Activated CD8-positive, alpha-beta T cell treated with anti-CD3 and anti-CD28 coated beads, Interleukin-2, amount 10 ng/mL, durations not matched to agents 7 days and 5 days (primary cell): Measurements from ENCODE around the gene PAGE5. TPM values are rescaled to one million over a fixed set of nuclear protein-coding genes. Genes with fewer than 3 reads are reported as not detected.

Experiments
- ATAC-seq: fragments of 150-1000 bp; cut with Tn5 transposase; one replicate; pipeline ENCODE4 v1.10.0; 2021; ENCODE audit warnings: moderate library complexity
- CTCF ChIA-PET: fragments of 350-600 bp; sonication (Branson Sonifier 250); formaldehyde crosslinking; loops from one replicate; lab custom pipeline; 2021; ENCODE audit warnings: antibody characterized with exemption; lab: Charles Lee
- POLR2A ChIA-PET: fragments of 350-600 bp; sonication (Branson Sonifier 250); formaldehyde crosslinking; loops from one replicate; lab custom pipeline; 2021; ENCODE audit warnings: antibody characterized with exemption; lab: Charles Lee
- DNase-seq: peaks from one replicate; pipeline ENCODE4 v3.0.0-alpha.2; 2020
- H3K27ac Mint-ChIP-seq: one replicate; pipeline ENCODE4 v1.8.0; 2021; ENCODE audit warnings: mild to moderate bottlenecking, mixed read lengths
- H3K27me3 Mint-ChIP-seq: one replicate; pipeline ENCODE4 v1.8.0; 2021; ENCODE audit warnings: low read depth, mixed read lengths
- H3K36me3 Mint-ChIP-seq: one replicate; pipeline ENCODE4 v1.8.0; 2021; ENCODE audit warnings: low read depth, mixed read lengths
- H3K4me1 Mint-ChIP-seq: one replicate; pipeline ENCODE4 v1.8.0; 2021; ENCODE audit warnings: low read depth, mixed read lengths
- H3K4me3 Mint-ChIP-seq: one replicate; pipeline ENCODE4 v1.8.0; 2021; ENCODE audit warnings: mild to moderate bottlenecking, mixed read lengths
- H3K9me3 Mint-ChIP-seq: one replicate; pipeline ENCODE4 v1.8.0; 2022; ENCODE audit warnings: mixed read lengths; ENCODE audit not compliant: insufficient read depth
- total RNA-seq, 2 experiments: library from RNA; stranded (reverse); gene quantifications; one replicate each; pipeline ENCODE4 v1.2.3, GENCODE V29; 2021

The PAGE5 gene, protein sequence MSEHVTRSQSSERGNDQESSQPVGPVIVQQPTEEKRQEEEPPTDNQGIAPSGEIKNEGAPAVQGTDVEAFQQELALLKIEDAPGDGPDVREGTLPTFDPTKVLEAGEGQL
- not detected for total RNA-seq

- DNase-seq, result peak; percentile 19
- no peaks in the 10 kb centered on the region for H3K9me3 Mint-ChIP-seq
- no peak within 1 kb of the TSS for H3K27ac Mint-ChIP-seq
- no peaks in the 10 kb centered on the region for H3K27me3 Mint-ChIP-seq
- H3K36me3 Mint-ChIP-seq, result no peaks in the 10 kb centered on the region
- no peaks in the 10 kb centered on the region for H3K4me1 Mint-ChIP-seq
- POLR2A ChIA-PET, result no interaction called here
- H3K4me3 Mint-ChIP-seq, result no peak within 1 kb of the TSS
- no peak for ATAC-seq
- CTCF ChIA-PET, result no interaction called here
Observed at GRCh38 chrX:55220119-55220794, at the start of gene PAGE5. Gene PAGE5, plus strand, starts transcription at chrX:55220346. Its CDS starts 1,037 bp downstream, at chrX:55221383.

- no peak for ATAC-seq
- DNase-seq, result no peak
- Mint-ChIP-seq H3K4me3 (no peak overlapping the region), H3K4me1 (no peaks in the 10 kb centered on the region), H3K9me3 (no peaks in the 10 kb centered on the region), H3K36me3 (no peaks in the 10 kb centered on the region), H3K27ac (no peak overlapping the region), H3K27me3 (no peaks in the 10 kb centered on the region)
- ChIA-PET CTCF (no interaction called here), POLR2A (no interaction called here)
Observed at GRCh38 chrX:55187281-55187680, 32.9 kb upstream of the PAGE5 start.

GRCh38 chrX:55196688-55197087 is 23.5 kb upstream of the PAGE5 start:
- Mint-ChIP-seq H3K4me1 (no peaks in the 10 kb centered on the region), H3K36me3 (no peaks in the 10 kb centered on the region), H3K27ac (no peak overlapping the region), H3K9me3 (peaks cover 10% of the 10 kb centered on the region), H3K27me3 (no peaks in the 10 kb centered on the region), H3K4me3 (no peak overlapping the region)
- CTCF ChIA-PET, result no interaction called here
- ATAC-seq (no peak), DNase-seq (no peak)
- POLR2A ChIA-PET, result no interaction called here

GRCh38 chrX:55201930-55202579 is 18.1 kb upstream of the PAGE5 start:
- DNase-seq (no peak), ATAC-seq (no peak)
- Mint-ChIP-seq H3K27ac (no peak overlapping the region), H3K27me3 (no peaks in the 10 kb centered on the region), H3K36me3 (no peaks in the 10 kb centered on the region), H3K9me3 (peaks cover 6% of the 10 kb centered on the region), H3K4me1 (no peaks in the 10 kb centered on the region), H3K4me3 (no peak overlapping the region)
- POLR2A ChIA-PET, result no interaction called here
- CTCF ChIA-PET, result no interaction called here

DNA sequence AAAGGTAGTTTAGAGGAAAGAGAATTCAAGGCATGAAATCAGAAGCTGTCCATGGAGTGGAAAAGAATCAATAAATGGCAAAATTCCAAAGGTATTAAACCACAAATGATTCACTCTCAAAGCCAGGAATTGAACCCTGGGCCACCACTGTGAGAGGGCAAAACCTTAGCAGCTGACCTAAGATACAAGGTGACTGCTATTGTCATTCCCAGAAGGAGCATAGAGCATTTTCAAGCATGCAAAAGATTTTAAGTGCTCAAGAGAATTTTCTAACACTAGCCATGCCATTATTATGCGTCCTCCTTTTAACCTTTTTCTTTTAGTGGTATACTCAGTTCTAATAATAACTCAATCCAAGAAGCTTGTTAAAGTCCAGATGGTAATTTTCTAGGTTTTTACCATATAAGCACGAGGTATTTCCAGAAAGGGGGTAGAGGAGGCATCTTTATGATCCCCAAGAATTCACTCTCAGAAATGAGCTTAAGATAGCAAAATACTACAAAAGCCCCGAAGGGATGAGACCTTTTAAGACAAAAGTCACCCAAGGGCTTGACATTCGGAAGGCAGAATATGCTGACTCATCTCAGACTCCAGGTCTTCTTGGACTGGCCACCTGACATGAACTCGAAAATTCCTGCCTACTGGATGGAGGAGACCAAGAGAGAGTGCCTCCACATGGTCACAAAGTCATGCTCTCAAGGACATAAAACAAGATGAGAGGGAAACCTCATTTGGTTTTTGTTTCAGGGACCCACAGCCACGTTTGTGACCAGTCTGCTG is 13.8 kb upstream of the PAGE5 start:
- DNase-seq, result no peak
- Mint-ChIP-seq H3K4me1 (no peaks in the 10 kb centered on the region), H3K27ac (no peak overlapping the region), H3K27me3 (no peaks in the 10 kb centered on the region), H3K9me3 (no peaks in the 10 kb centered on the region), H3K4me3 (no peak overlapping the region), H3K36me3 (no peaks in the 10 kb centered on the region)
- ChIA-PET POLR2A (no interaction called here), CTCF (no interaction called here)
- ATAC-seq, result no peak

DNA sequence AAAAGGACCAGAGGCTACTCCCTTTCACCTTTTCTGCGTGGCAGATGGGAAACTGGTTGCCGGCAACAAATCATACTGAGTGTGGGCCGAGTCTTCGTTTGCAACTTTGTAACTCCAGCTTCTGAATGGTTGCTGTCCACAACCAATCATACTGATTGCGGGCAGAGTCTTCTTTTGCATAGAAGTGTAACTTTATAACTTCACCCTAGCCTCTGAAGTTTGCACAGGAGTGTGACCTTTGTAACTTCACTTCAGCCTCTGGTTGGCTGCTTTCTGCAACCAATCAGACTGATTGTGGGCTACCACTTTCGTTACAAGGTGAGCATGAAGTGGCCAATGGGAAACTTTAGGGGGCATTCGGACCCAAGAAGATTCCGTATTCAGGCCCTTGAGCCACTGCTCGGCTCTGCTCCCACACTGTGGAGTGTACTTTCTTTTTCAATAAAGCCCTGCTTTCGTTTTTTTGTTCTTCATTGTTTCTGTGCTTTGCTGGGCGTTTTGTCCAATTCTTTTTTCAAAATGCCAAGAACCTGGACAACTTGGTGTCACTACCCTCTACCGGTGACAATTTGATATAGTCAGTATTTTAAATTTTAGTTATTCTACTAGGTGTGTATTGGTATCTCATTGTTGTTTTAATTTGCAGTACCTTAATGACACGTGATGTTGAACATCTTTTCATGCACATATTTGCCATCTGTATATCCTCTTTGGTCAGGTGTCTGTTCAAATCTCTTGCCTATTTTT is 9.0 kb upstream of the PAGE5 start:
- H3K36me3 Mint-ChIP-seq, result no peaks in the 10 kb centered on the region
- no peak overlapping the region for H3K4me3 Mint-ChIP-seq
- H3K27ac Mint-ChIP-seq, result no peak overlapping the region
- ChIA-PET POLR2A (no interaction called here), CTCF (no interaction called here)
- H3K9me3 Mint-ChIP-seq, result no peaks in the 10 kb centered on the region
- ATAC-seq (no peak), DNase-seq (no peak)
- H3K27me3 Mint-ChIP-seq, result peaks cover 2% of the 10 kb centered on the region
- no peaks in the 10 kb centered on the region for H3K4me1 Mint-ChIP-seq

GRCh38 chrX:55213381-55213780 is 6.8 kb upstream of the PAGE5 start:
- POLR2A ChIA-PET, result no interaction called here
- H3K4me3 Mint-ChIP-seq, result no peak overlapping the region
- no peaks in the 10 kb centered on the region for H3K4me1 Mint-ChIP-seq
- DNase-seq (no peak), ATAC-seq (no peak)
- no peaks in the 10 kb centered on the region for H3K9me3 Mint-ChIP-seq
- peaks cover 2% of the 10 kb centered on the region for H3K27me3 Mint-ChIP-seq
- H3K36me3 Mint-ChIP-seq, result no peaks in the 10 kb centered on the region
- H3K27ac Mint-ChIP-seq, result no peak overlapping the region
- CTCF ChIA-PET, result no interaction called here

DNA sequence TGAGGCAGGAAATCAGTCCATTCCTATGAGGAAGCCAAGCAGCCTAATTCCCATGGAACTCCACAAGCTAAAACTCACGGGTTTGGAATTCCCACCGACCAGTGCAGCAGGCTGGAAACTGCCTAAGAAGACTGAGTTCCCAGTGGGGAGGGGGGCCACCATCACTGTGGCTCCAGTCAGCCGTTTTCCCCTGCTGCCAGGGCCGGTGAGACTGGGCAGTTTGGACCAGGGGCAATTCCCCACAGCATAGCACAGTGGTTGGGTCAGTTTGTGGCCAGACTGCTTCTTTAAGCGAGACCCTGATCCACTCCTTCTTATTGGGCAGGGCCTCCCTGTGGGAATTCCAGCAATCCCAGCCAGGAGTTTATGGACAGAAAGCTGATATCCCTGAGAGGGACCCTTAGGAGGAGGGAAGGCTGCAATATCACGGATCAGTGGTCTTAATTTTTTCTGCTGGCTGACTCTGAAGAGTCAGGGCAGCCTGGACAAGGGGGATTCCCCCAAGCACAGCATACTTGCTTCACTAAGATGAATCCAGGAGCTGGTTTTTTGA is 20.7 kb downstream of the PAGE5 start:
- DNase-seq (no peak), ATAC-seq (no peak)
- H3K27me3 Mint-ChIP-seq, result no peaks in the 10 kb centered on the region
- no peak overlapping the region for H3K4me3 Mint-ChIP-seq
- ChIA-PET CTCF (no interaction called here), POLR2A (no interaction called here)
- no peaks in the 10 kb centered on the region for H3K4me1 Mint-ChIP-seq
- H3K27ac Mint-ChIP-seq, result no peak overlapping the region
- H3K9me3 Mint-ChIP-seq, result no peaks in the 10 kb centered on the region
- H3K36me3 Mint-ChIP-seq, result no peaks in the 10 kb centered on the region

DNA sequence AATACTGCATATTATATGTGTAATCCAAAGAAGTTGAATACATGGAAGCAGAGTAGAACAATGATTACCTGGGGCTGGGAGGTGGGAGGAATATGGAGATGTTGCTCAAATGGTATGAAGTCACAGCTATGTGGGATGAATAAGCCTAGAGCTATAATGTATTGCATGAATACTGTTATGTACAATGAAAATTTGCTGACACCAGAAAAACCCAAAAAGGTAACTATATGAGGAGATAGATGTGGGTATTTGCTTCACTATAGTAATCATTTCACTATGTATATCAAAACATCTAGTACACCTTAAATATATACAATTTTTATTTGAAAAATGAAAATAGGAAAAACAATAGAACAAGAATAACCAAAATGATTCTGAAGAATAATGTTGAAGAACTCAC is 33.4 kb downstream of the PAGE5 start:
- Mint-ChIP-seq H3K4me3 (no peak overlapping the region), H3K36me3 (no peaks in the 10 kb centered on the region), H3K27me3 (no peaks in the 10 kb centered on the region), H3K27ac (no peak overlapping the region), H3K4me1 (no peaks in the 10 kb centered on the region), H3K9me3 (no peaks in the 10 kb centered on the region)
- no peak for ATAC-seq
- DNase-seq, result no peak
- ChIA-PET CTCF (no interaction called here), POLR2A (no interaction called here)

DNA sequence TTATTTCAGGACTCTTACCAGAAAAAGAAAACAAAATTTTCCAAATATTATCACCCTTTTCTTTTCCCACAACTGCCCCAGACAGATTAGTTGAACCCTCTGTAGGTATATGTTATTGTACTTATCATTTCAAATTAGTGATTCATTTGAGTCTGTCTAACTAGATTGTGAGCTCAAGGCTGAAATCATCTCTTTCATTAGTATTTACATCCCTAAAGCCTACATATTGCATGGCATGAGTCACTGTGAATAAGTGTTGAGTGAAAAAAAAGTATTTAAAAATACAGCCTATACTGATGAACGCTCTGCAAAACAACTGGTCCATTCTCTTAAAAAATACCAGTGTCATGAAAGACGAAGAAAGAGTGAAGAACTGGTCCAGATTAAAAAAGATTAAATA is 40.7 kb downstream of the PAGE5 start:
- H3K9me3 Mint-ChIP-seq, result no peaks in the 10 kb centered on the region
- no peak for DNase-seq
- H3K36me3 Mint-ChIP-seq, result no peaks in the 10 kb centered on the region
- ChIA-PET CTCF (no interaction called here), POLR2A (no interaction called here)
- no peaks in the 10 kb centered on the region for H3K4me1 Mint-ChIP-seq
- H3K27ac Mint-ChIP-seq, result no peak overlapping the region
- no peak for ATAC-seq
- no peaks in the 10 kb centered on the region for H3K27me3 Mint-ChIP-seq
- H3K4me3 Mint-ChIP-seq, result no peak overlapping the region

DNA sequence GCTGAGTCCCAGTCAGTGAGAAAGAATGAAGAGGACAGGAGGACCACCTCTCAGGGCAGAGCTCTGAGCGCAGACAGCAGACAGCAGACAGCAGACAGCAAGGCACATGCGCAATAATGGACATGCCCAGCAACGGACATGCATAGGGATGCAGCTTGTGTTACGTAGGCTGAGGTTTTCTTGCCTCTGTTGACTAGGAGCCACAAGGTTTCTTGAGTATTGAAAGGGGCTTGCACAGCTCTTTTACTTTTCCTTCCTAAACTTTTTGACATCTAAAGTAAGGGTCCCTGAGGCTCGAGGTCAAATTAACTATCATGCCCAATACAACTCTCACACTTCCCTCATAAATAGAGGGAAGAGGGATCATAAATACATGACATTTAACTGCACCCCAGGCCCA is 44.7 kb downstream of the PAGE5 start, which contains the start of gene PAGE3:
TSS of gene PAGE3 (minus strand) at position 101 of the 400 bp plus-strand sequence. CDS start 1,013 bp downstream, outside the sequence.
- Mint-ChIP-seq H3K36me3 (no peaks in the 10 kb centered on the region), H3K4me3 (no peak within 1 kb of the TSS), H3K27me3 (no peaks in the 10 kb centered on the region), H3K9me3 (no peaks in the 10 kb centered on the region), H3K4me1 (no peaks in the 10 kb centered on the region), H3K27ac (no peak within 1 kb of the TSS)
- ChIA-PET CTCF (no interaction called here), POLR2A (no interaction called here)
- no peak for ATAC-seq
- no peak for DNase-seq
